Panc1 (cell line): Measurements from ENCODE around the gene PGF. TPM values are rescaled to one million over a fixed set of nuclear protein-coding genes. Genes with fewer than 3 reads are reported as not detected.

Experiments used
- ATAC-seq: fragments of 200-7000 bp; cut with Tn5 transposase; 2 replicates; pipeline ENCODE4 v1.9.1; 2020; ENCODE audit warnings: mild to moderate bottlenecking, moderate library complexity
- BruUV-seq: library from RNA; stranded (reverse); fragments of 400-500 nt; replicated peaks from 2 replicates; lab custom pipeline; 2021; lab: Mats Ljungman, UMichigan
- CTCF ChIA-PET: fragments of 300-600 bp; sonication (Branson Sonifier 250); formaldehyde crosslinking; loops from one replicate; lab custom pipeline; 2022; ENCODE audit warnings: antibody characterized with exemption; lab: Charles Lee
- POLR2A ChIA-PET: fragments of 300-600 bp; sonication (Branson Sonifier 250); formaldehyde crosslinking; loops from one replicate; lab custom pipeline; 2022; ENCODE audit warnings: antibody characterized with exemption; lab: Charles Lee
- DNase-seq: peaks from one replicate; pipeline ENCODE4 v3.0.0-alpha.2; 2010; ENCODE audit warnings: low read depth, low spot score
- H3K27ac ChIP-seq: 2 replicates; pipeline ENCODE4 v1.5.1; 2011; ENCODE audit warnings: mild to moderate bottlenecking, low read length, inconsistent platforms
- H3K27me3 ChIP-seq: fragments of 200-500 bp; sonication (Bioruptor generic); 2 replicates; pipeline ENCODE4 v1.6.0; 2014; ENCODE audit warnings: low read length, inconsistent platforms; ENCODE audit not compliant: control insufficient read depth, insufficient read depth
- H3K36me3 ChIP-seq: fragments of 200-500 bp; sonication (Bioruptor generic); 2 replicates; pipeline ENCODE4 v1.5.1; 2014; ENCODE audit warnings: inconsistent platforms, mild to moderate bottlenecking, low read length, moderate library complexity; ENCODE audit not compliant: control insufficient read depth, insufficient read depth
- H3K4me1 ChIP-seq: 2 replicates; pipeline ENCODE4 v1.5.1; 2011; ENCODE audit warnings: inconsistent platforms, mild to moderate bottlenecking, low read length, moderate library complexity; ENCODE audit not compliant: control insufficient read depth, insufficient read depth
- H3K4me3 ChIP-seq, 2 experiments: 2 replicates each; pipeline ENCODE4 v1.5.1; 2011 to 2012; ENCODE audit warnings: low read depth in 2 of 2, low read length in 2 of 2, mild to moderate bottlenecking in 2 of 2, inconsistent platforms in 1 of 2, moderate library complexity in 1 of 2
- H3K9me3 ChIP-seq: fragments of 200-500 bp; sonication (Bioruptor generic); 2 replicates; pipeline ENCODE4 v1.5.1; 2014; ENCODE audit warnings: low read depth, mild to moderate bottlenecking, inconsistent platforms, low read length, moderate library complexity; ENCODE audit not compliant: control insufficient read depth, insufficient read depth
- CTCF ChIP-seq: fragments of 450-650 bp; IDR thresholded peaks from 2 replicates; pipeline ENCODE4 v1.5.1; 2017; ENCODE audit warnings: mild to moderate bottlenecking
- POLR2AphosphoS5 ChIP-seq: IDR thresholded peaks from 2 replicates; pipeline ENCODE4 v1.6.1; 2012; ENCODE audit warnings: mild to moderate bottlenecking, low read depth, low read length, moderate library complexity
- REST ChIP-seq, 2 experiments: IDR thresholded peaks; 2 replicates each; pipeline ENCODE4 v1.6.1; 2011 to 2012; ENCODE audit warnings: low read depth in 2 of 2, control low read depth in 1 of 2, low read length in 1 of 2, mild to moderate bottlenecking in 1 of 2, moderate library complexity in 1 of 2; ENCODE audit not compliant: insufficient read depth in 1 of 2
- SIN3A ChIP-seq: IDR thresholded peaks from 2 replicates; pipeline ENCODE4 v1.6.1; 2012; ENCODE audit warnings: low read depth, mild to moderate bottlenecking, low read length, moderate library complexity, borderline replicate concordance; ENCODE audit not compliant: insufficient read depth
- TCF7L2 ChIP-seq: IDR thresholded peaks from 2 replicates; pipeline ENCODE4 v1.6.1; 2011; ENCODE audit warnings: mild to moderate bottlenecking, low read depth, low read length, inconsistent platforms
- in situ Hi-C: cut with HindIII; loops from 2 replicates; pipeline ENCODE4 v1.10.0; 2016; ENCODE audit warnings: low sequenced_read_pairs, low pct_unique_long_range_greater_than_20kb
- intact Hi-C: fragments of 100-400 bp; cut with micrococcal nuclease; formaldehyde crosslinking; loops from one replicate; pipeline ENCODE4 v1.10.0; 2022; ENCODE audit not compliant: unreplicated experiment
- total RNA-seq: library from RNA; stranded (reverse); gene quantifications from one replicate; pipeline ENCODE4 v1.2.1, GENCODE V29; 2021; ENCODE audit not compliant: unreplicated experiment

Gene PGF
- total RNA-seq, 1 experiment from 2014 or later: 7.3 TPM

- CTCF ChIA-PET: interaction anchor here (1.1 kb wide), 1 partner anchor 61 kb away, joined by 4 read pairs; no protein-coding TSS in a partner anchor
Observed at GRCh38 chr14:74921987-74922751, 33.2 kb downstream of the PGF start.

More at GRCh38 chr14:74921987-74922751, 33.2 kb downstream of the PGF start:
- Histone ChIP-seq H3K27ac (peak overlapping the region; percentile 66), H3K36me3 (no peaks in the 10 kb centered on the region), H3K4me3 (peak overlapping the region; percentile 60 to 66), H3K9me3 (no peaks in the 10 kb centered on the region), H3K27me3 (no peaks in the 10 kb centered on the region), H3K4me1 (peaks cover 3% of the 10 kb centered on the region; the same call in 1 of the 2 replicates)
- no peak for ATAC-seq
- TF ChIP-seq TCF7L2: no peak
- TF ChIP-seq SIN3A: no peak
- no peak for TF ChIP-seq CTCF
- no peak for TF ChIP-seq POLR2AphosphoS5
- no peak for TF ChIP-seq REST (IDR thresholded peaks at IDR 0.05; ENCODE audit: insufficient read depth in 1 of 2, low read depth in 2 of 2, low read length in 1 of 2)
- POLR2A ChIA-PET: interaction anchor here (0.5 to 0.7 kb wide), 2 partner anchors 68 to 147 kb away, joined by 3 to 7 read pairs; partner anchors contain the start of gene ZC2HC1C
- in situ Hi-C loops (no loop called here), intact Hi-C loops (no loop called here)
- DNase-seq: no peak
- no TSS peak for BruUV-seq
